HFFc6 (cell line): ENCODE data around the gene LPCAT3. TPM values are rescaled to one million over a fixed set of nuclear protein-coding genes. Genes with fewer than 3 reads are reported as not detected.

Source experiments
- DNase-seq: peaks from one replicate; pipeline ENCODE4 v3.0.0-alpha.2; 2018
- H3K27ac Mint-ChIP-seq: 2 replicates; pipeline ENCODE4 v1.8.0; 2020; ENCODE audit warnings: mild to moderate bottlenecking, mixed read lengths
- H3K27me3 Mint-ChIP-seq: 2 replicates; pipeline ENCODE4 v1.8.0; 2021; ENCODE audit warnings: mild to moderate bottlenecking, moderate library complexity, mixed read lengths; ENCODE audit not compliant: insufficient read depth
- H3K36me3 Mint-ChIP-seq: 2 replicates; pipeline ENCODE4 v1.8.0; 2021; ENCODE audit warnings: low read depth, mixed read lengths
- H3K4me1 Mint-ChIP-seq: 2 replicates; pipeline ENCODE4 v1.8.0; 2020; ENCODE audit warnings: low read depth, mixed read lengths
- H3K4me3 Mint-ChIP-seq: 2 replicates; pipeline ENCODE4 v1.8.0; 2020; ENCODE audit warnings: mild to moderate bottlenecking, moderate library complexity, mixed read lengths
- H3K9me3 Mint-ChIP-seq: 2 replicates; pipeline ENCODE4 v1.8.0; 2020; ENCODE audit warnings: mild to moderate bottlenecking, mixed read lengths
- total RNA-seq, 6 experiments: library from RNA; stranded (reverse); fragmentation: NEBNext Ultra II Directional; extraction: Animal tissue kit (Norgen Biotek cat#: 25700); gene quantifications; 2 replicates in 1 of 6; 3 replicates in 5 of 6; pipeline ENCODE4 v1.2.3, GENCODE V29; 2021
- TF ChIP-seq, protein P1 (sequence below): fragments of 200-600 bp; sonication (generic); IDR thresholded peaks from 2 replicates; pipeline ENCODE4 v1.5.0; 2021; ENCODE audit warnings: antibody characterized with exemption, mild to moderate bottlenecking

The LPCAT3 gene
- total RNA-seq, 6 experiments from 2014 or later: 17.4 to 28.4 (median 21.6) TPM

DNA sequence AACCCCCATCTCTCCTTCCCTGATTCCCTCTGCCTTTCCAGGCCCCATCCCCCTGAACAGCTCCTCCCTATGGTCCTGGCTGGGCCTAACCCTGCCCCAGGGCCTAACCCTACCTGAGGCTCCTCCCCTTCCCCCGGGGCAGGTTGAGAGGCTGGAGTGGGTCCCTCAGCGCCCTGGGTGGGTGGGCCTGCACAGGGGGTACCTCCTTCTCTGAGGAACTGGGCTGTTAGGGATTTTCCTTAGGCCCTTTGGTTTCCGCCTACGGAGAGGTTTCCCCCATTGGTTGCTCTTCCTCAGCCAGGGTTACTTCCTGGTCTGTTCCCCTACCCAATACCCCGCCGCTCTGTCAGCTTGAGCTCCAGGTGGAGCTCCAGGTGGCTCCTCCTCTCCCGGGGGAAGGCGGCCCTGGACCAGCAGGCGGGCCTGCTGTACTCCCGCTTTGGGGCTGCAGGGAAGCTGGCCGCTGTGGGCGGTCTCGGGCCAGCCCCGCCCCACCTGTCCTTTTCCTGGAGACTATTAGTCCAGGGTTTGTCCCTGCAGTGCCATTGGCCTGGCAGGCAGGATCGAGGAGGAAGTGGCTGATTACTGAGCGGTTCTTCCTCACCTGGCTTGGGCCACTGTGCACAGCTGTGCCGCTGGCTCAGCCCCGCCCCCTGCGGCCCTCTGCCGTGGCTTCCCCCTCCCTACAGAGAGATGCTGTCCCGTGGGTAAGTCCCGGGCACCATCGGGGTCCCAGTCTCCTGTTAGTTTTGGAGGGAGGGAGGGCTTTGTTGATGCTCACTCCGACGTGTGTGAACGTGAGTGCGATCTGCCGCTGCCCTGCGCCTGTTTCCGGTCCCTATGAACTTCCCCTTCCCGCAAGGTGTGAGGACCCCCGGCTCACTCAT is 72.0 kb downstream of the LPCAT3 start:
- Mint-ChIP-seq H3K36me3 (peaks cover 11% of the 10 kb centered on the region), H3K27me3 (peaks cover 17% of the 10 kb centered on the region), H3K27ac (no peak overlapping the region), H3K4me1 (peaks cover 40% of the 10 kb centered on the region), H3K4me3 (peak overlapping the region; percentile 23), H3K9me3 (peaks cover 9% of the 10 kb centered on the region; the same call in 1 of the 2 replicates)
- TF ChIP-seq, protein P1, sequence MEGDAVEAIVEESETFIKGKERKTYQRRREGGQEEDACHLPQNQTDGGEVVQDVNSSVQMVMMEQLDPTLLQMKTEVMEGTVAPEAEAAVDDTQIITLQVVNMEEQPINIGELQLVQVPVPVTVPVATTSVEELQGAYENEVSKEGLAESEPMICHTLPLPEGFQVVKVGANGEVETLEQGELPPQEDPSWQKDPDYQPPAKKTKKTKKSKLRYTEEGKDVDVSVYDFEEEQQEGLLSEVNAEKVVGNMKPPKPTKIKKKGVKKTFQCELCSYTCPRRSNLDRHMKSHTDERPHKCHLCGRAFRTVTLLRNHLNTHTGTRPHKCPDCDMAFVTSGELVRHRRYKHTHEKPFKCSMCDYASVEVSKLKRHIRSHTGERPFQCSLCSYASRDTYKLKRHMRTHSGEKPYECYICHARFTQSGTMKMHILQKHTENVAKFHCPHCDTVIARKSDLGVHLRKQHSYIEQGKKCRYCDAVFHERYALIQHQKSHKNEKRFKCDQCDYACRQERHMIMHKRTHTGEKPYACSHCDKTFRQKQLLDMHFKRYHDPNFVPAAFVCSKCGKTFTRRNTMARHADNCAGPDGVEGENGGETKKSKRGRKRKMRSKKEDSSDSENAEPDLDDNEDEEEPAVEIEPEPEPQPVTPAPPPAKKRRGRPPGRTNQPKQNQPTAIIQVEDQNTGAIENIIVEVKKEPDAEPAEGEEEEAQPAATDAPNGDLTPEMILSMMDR: no peak
- no peak for DNase-seq

DNA sequence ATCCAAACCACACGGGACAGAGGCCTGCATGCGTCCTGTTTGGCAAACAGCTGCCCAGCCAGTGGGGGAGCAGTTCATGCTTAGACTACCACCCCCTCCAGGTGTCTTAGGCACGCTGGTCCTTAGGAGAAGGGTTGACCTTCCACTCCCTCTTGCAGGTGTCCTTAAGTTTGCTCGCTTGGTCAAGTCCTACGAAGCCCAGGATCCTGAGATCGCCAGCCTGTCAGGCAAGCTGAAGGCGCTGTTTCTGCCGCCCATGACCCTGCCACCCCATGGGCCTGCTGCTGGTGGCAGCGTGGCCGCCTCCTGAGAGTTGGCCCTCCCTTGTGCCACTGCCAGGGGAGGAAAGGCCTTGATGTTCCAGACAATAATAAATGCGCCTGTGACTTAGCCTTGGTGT is 72.7 kb downstream of the LPCAT3 start:
- peak overlapping the region; percentile 100 for H3K27ac Mint-ChIP-seq
- H3K36me3 Mint-ChIP-seq: peaks cover 12% of the 10 kb centered on the region
- peaks cover 9% of the 10 kb centered on the region; the same call in 1 of the 2 replicates for H3K9me3 Mint-ChIP-seq
- TF ChIP-seq, protein P1: no peak
- no peak for DNase-seq
- H3K4me1 Mint-ChIP-seq: peaks cover 40% of the 10 kb centered on the region
- H3K4me3 Mint-ChIP-seq: peak overlapping the region; percentile 94
- H3K27me3 Mint-ChIP-seq: peaks cover 17% of the 10 kb centered on the region

DNA sequence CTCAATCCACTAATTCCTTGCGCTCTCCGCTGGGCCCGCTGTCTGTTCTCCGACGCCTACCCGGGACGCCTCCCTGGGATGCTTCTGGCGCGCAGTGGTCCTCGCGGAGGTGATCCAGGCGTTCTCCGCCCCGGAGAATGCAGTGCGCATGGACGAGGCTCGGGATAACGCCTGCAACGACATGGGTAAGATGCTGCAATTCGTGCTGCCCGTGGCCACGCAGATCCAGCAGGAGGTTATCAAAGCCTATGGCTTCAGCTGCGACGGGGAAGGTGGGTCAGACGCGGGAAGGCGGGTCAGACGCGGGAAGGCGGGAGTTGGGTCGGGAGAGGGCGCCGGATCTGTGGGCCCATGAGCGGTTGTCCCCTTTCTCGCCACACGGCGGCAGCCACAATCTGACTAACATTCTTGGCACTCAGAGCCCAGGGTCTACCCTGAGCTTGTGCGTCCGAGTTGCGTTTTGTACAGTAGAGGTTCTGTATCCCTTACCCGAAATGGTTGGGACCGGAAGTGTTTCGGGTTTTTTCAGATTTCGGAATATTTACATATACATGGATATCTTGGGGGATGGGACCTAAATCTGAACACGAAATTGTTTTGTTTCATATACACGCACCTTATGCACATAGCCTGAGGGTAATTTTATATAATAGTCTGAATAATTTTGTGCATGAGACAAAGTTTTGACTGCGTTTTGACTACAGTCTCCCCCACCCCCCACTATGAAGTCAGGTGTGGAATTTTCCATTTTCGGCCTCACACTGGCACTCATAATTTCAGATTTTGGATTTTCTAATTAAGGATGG is 73.7 kb downstream of the LPCAT3 start:
- peak overlapping the region; percentile 94 for H3K4me3 Mint-ChIP-seq
- H3K27ac Mint-ChIP-seq: peak overlapping the region; percentile 100
- H3K4me1 Mint-ChIP-seq: peaks cover 40% of the 10 kb centered on the region
- peaks cover 19% of the 10 kb centered on the region for H3K36me3 Mint-ChIP-seq
- peak; percentile 90 for DNase-seq
- TF ChIP-seq, protein P1: peak; percentile 87
- H3K27me3 Mint-ChIP-seq: peaks cover 20% of the 10 kb centered on the region
- peaks cover 9% of the 10 kb centered on the region; the same call in 1 of the 2 replicates for H3K9me3 Mint-ChIP-seq

DNA sequence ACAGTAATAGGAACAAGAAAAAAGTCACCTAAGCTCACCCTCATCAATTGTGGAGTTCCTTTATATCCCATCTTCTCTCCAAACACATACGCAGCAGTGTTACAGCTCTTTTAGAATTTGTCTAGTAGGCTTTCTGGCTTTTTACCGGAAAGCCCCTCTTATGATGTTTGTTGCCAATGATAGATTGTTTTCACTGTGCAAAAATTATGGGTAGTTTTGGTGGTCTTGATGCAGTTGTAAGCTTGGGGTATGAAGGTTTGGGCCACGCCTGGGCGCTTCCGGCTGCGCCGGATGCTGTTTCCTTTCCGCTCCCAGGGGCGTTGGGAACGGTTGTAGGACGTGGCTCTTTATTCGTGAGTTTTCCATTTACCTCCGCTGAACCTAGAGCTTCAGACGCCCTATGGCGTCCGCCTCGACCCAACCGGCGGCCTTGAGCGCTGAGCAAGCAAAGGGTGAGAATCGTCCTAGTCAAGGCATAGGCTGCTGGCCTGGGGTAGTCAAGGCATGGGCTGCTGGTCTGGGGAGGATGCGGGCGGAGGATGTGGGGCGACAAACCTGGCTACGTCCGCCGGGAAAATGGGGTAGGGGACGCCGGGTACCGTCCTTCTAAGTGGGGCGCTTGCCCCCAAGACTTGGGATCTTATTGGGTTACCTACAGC is 74.4 kb downstream of the LPCAT3 start, which contains the start of the genes C12orf57 and RNU7-1:
TSS of gene C12orf57 (plus strand) at position 301 of the 659 bp plus-strand sequence. CDS start at position 401, 100 bp downstream.
TSS of gene RNU7-1 (plus strand) at position 95 of the 659 bp plus-strand sequence.
- TF ChIP-seq, protein P1: no peak
- Mint-ChIP-seq H3K27me3 (peaks cover 27% of the 10 kb centered on the region), H3K36me3 (peaks cover 26% of the 10 kb centered on the region), H3K9me3 (peaks cover 9% of the 10 kb centered on the region; the same call in 1 of the 2 replicates), H3K4me1 (peaks cover 45% of the 10 kb centered on the region), H3K27ac (peak within 1 kb of the TSS; percentile 100), H3K4me3 (peak within 1 kb of the TSS; percentile 94)
- peak; percentile 87 for DNase-seq

DNA sequence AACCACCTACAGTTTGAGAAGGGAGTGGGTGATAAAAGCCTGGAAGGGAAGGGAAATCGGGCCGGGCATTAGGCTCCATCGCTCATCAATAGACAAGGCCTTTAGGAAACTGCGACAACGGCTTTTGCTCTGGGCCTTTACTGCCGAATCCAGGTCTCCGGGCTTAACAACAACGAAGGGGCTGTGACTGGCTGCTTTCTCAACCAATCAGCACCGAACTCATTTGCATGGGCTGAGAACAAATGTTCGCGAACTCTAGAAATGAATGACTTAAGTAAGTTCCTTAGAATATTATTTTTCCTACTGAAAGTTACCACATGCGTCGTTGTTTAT is 74.9 kb downstream of the LPCAT3 start:
- H3K4me3 Mint-ChIP-seq: peak overlapping the region; percentile 94
- H3K27me3 Mint-ChIP-seq: peaks cover 27% of the 10 kb centered on the region
- H3K27ac Mint-ChIP-seq: peak overlapping the region; percentile 100
- H3K9me3 Mint-ChIP-seq: peaks cover 9% of the 10 kb centered on the region; the same call in 1 of the 2 replicates
- H3K4me1 Mint-ChIP-seq: peaks cover 45% of the 10 kb centered on the region
- peaks cover 26% of the 10 kb centered on the region for H3K36me3 Mint-ChIP-seq
- TF ChIP-seq, protein P1: no peak
- peak; percentile 89 for DNase-seq
